ENCODE results near the gene AOPEP. TPM values are rescaled to one million over a fixed set of nuclear protein-coding genes. Genes with fewer than 3 reads are reported as not detected.

The AOPEP gene
- polyA plus RNA-seq, 1 donor from 2014 or later, result 10.0 TPM

GRCh38 chr9:94967482-94967881 is 241.0 kb downstream of the AOPEP start:
- Histone ChIP-seq H2AFZ (ENCODE audit: low read depth, low read length) (no peak overlapping the region), H3K9me3 (ENCODE audit: low read length) (no peaks in the 10 kb centered on the region), H4K20me1 (ENCODE audit: insufficient read depth) (no peaks in the 10 kb centered on the region), H3K36me3 (ENCODE audit: insufficient read depth, low read length) (no peaks in the 10 kb centered on the region), H3F3A (ENCODE audit: insufficient read depth, low read length, poor library complexity, severe bottlenecking) (no peaks in the 10 kb centered on the region), H3K9me2 (ENCODE audit: insufficient read depth, low read length) (no peaks in the 10 kb centered on the region), H3K4me3 (ENCODE audit: low read length) (no peak overlapping the region), H3K27ac (ENCODE audit: low read length) (no peak overlapping the region), H3K4me2 (ENCODE audit: low read length) (no peak overlapping the region), H3K9ac (ENCODE audit: low read length) (no peak overlapping the region), H3K27me3 (ENCODE audit: insufficient read depth, low read depth, low read length) (no peaks in the 10 kb centered on the region), H3K79me2 (replicated peaks; ENCODE audit: insufficient read depth, low read length) (no peaks in the 10 kb centered on the region)
- no peak for TF ChIP-seq SMC3 (conservative IDR thresholded peaks at IDR 0.05; ENCODE audit: poor library complexity)
- no peak for TF ChIP-seq CTCF (IDR thresholded peaks at IDR 0.05; ENCODE audit: poor library complexity, severe bottlenecking)
- no peak for TF ChIP-seq EP300 (conservative IDR thresholded peaks at IDR 0.05; ENCODE audit: poor library complexity, severe bottlenecking)
- no peak for TF ChIP-seq REST (IDR thresholded peaks at IDR 0.05; ENCODE audit: borderline replicate concordance)
- TF ChIP-seq TAF1 (IDR thresholded peaks at IDR 0.05; ENCODE audit: low read depth), result no peak
- TF ChIP-seq MXI1 (conservative IDR thresholded peaks at IDR 0.05; ENCODE audit: poor library complexity, severe bottlenecking), result no peak
- no peak for TF ChIP-seq RAD21 (conservative IDR thresholded peaks at IDR 0.05)
- no peak for TF ChIP-seq POLR2AphosphoS5 (IDR thresholded peaks at IDR 0.05)

- no peaks in the 10 kb centered on the region for H3K79me2 ChIP-seq (replicated peaks; ENCODE audit: insufficient read depth, low read length)
- no peaks in the 10 kb centered on the region for H3K27me3 ChIP-seq (ENCODE audit: insufficient read depth, low read depth, low read length)
- no peaks in the 10 kb centered on the region for H4K20me1 ChIP-seq (ENCODE audit: insufficient read depth)
- no peak overlapping the region for H3K27ac ChIP-seq (ENCODE audit: low read length)
- H3K9me3 ChIP-seq (ENCODE audit: low read length), result no peaks in the 10 kb centered on the region
- H3K4me2 ChIP-seq (ENCODE audit: low read length), result no peak overlapping the region
- no peak for TF ChIP-seq EZH2 (IDR thresholded peaks at IDR 0.05; ENCODE audit: borderline replicate concordance, insufficient read depth, low read length, poor library complexity, severe bottlenecking)
- TF ChIP-seq SMC3 (conservative IDR thresholded peaks at IDR 0.05; ENCODE audit: poor library complexity), result no peak
- TF ChIP-seq POLR2AphosphoS5 (IDR thresholded peaks at IDR 0.05), result no peak
- TF ChIP-seq EP300 (conservative IDR thresholded peaks at IDR 0.05; ENCODE audit: poor library complexity, severe bottlenecking), result no peak
- TF ChIP-seq CTCF (IDR thresholded peaks at IDR 0.05; ENCODE audit: poor library complexity, severe bottlenecking), result no peak
- TF ChIP-seq MXI1 (conservative IDR thresholded peaks at IDR 0.05; ENCODE audit: poor library complexity, severe bottlenecking), result no peak
- no peak for TF ChIP-seq RAD21 (conservative IDR thresholded peaks at IDR 0.05)
- TF ChIP-seq REST (IDR thresholded peaks at IDR 0.05; ENCODE audit: borderline replicate concordance), result no peak
- TF ChIP-seq TAF1 (IDR thresholded peaks at IDR 0.05; ENCODE audit: low read depth), result no peak
- no peaks in the 10 kb centered on the region for H3F3A ChIP-seq (ENCODE audit: insufficient read depth, low read length, poor library complexity, severe bottlenecking)
- H3K9ac ChIP-seq (ENCODE audit: low read length), result no peak overlapping the region
- H3K4me3 ChIP-seq (ENCODE audit: low read length), result no peak overlapping the region
- no peak overlapping the region for H2AFZ ChIP-seq (ENCODE audit: low read depth, low read length)
- no peaks in the 10 kb centered on the region for H3K36me3 ChIP-seq (ENCODE audit: insufficient read depth, low read length)
- H3K9me2 ChIP-seq (ENCODE audit: insufficient read depth, low read length), result no peaks in the 10 kb centered on the region
These were observed 245.1 kb downstream of the AOPEP start for GRCh38 chr9:94971378-94972131.
